ENCODE data around the gene RPS15A.
A peak's percentile ranks its signal among the peaks of the same experiment; 100 is the strongest.
"Not testable (repeated sequence)": the region's sequence is repeated elsewhere in the genome, so short reads cannot be mapped to it uniquely, and the experiment has no call there.

RPS15A gene

DNA sequence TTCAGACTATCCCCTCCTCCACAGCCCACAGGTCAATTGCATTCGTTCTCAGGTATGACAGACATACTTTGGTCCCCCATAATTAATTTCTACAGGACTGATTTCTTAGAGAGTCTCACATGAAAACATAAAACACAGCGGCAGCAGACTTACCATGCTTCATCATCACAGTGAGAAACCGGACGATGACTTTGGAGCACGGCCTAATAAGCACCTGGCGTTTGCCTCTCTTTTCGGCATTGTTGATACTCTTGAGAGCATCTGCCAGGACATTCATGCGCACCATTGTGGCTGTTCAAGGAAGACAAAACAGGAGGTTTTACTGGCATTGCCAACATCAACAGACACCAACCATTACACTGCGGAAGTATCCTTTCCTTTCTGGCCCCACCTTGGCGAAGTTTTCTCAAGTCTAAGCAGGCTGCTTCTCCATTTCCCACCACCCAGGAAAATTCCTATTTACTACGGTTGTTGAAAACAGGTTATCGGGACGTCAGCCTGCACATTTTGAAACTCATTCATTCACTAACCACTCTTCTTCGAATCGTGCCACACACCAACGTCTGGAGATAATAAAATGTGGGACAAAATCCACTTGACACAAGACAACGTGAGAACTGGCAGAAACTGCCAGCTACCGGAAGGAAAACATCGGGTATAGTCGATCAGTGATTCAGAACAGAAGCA lies 1.2 kb downstream of the RPS15A start:
- TF ChIP-seq POLR2AphosphoS5 (IDR thresholded peaks at IDR 0.05; ENCODE audit: borderline replicate concordance, low read depth, low read length) (no peak), EZH2 (IDR thresholded peaks at IDR 0.05) (no peak), FOXP2 (optimal IDR thresholded peaks at IDR 0.05; ENCODE audit: control extremely low read depth, extremely low read length, insufficient read depth) (no peak)
- Histone ChIP-seq H3K36me3 (ENCODE audit: insufficient read depth, low read length) (peaks cover 87% of the 10 kb centered on the region), H3K27ac (peak overlapping the region; percentile 94), H3K4me3 (peak overlapping the region; percentile 99), H3K9ac (ENCODE audit: insufficient read length) (peak overlapping the region; percentile 100), H3K9me3 (ENCODE audit: low read depth, low read length) (no peaks in the 10 kb centered on the region)
- DNase-seq (ENCODE audit: low read depth, low spot score): no peak

DNA sequence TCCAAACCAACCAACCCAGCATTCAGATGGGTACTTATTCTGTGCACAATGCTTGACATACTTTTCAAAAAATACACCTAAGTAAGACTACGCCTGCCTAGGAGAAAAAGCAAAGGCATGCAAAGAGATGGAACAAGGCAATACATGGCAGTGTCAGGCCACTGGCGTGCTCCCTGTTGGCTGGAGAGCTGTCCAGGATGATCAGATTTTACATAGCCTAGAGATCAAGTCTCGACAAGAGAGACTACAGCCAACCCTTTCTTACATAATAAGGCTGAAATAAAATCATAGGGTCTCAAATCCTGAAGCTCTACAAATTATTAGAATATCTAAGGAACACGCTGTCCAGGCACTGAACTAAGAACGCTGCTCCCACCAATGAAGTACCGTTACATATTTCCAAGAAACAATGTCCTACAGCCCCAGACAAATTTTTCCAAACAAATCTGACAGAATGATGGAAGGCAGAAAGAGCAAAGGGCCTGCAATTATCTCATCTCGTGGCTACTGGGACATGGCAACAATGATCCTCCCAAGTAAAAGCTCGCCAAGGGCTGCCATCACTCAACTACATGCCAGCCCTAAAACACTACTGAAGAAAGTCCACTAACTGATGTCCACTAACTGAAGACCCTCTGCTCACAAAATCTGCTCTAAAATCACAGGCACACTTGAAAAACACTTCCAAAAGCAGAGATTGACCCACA lies 5.1 kb downstream of the RPS15A start:
- H3K9ac ChIP-seq (ENCODE audit: insufficient read length): no peak overlapping the region

DNA sequence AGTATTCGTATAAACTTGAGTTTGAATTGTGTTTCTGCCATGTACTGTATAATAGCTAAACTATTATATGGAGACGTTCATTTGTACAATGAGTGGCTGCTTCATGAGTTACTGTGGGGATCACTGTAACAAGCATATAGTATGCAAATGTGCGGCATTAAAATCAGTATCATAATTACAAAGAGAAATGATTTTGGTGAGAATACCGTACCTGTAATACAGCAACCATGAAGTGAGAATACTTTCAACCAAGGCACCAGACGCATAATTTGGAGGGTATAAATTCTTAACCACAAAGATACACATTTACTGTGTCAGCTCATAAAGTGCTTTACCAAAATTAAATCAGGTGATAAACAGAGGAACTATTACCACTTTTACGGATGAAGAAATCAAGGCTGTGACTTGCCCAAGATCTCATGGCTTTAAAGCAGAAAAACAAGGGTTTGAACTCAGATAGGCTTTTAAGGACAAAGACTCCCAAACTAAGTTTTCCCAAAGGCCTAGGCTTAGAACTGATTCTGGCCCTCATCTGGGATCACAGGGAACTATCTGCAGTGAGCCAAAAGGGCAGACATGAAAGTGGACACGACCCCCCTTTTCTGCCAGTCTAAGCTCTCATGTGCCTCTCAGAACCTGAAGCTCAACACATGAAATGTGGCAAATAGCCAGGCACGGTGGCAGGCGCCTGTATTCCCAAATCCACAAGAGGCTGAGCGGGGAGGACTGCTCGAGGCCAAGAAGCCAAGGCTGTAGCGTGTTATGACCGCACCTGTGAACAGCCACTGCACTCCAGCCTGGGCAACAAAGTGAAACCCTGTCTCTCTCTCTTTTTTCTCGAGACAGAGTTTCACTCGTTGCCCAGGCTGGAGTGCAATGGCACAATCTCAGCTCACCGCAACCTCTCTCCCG lies 6.4 kb downstream of the RPS15A start:
- Histone ChIP-seq H3K36me3 (ENCODE audit: insufficient read depth, low read length) (peaks cover 64% of the 10 kb centered on the region), H3K4me3 (no peak overlapping the region), H3K9me3 (ENCODE audit: low read depth, low read length) (no peaks in the 10 kb centered on the region), H3K9ac (ENCODE audit: insufficient read length) (no peak overlapping the region), H3K27ac (peak overlapping the region; percentile 52)
- DNase-seq (ENCODE audit: low read depth, low spot score): no peak
- TF ChIP-seq POLR2AphosphoS5 (IDR thresholded peaks at IDR 0.05; ENCODE audit: borderline replicate concordance, low read depth, low read length): no peak

More for the DNA sequence above, 5.1 kb downstream of the RPS15A start:
- peaks cover 75% of the 10 kb centered on the region for H3K36me3 ChIP-seq (ENCODE audit: insufficient read depth, low read length)
- H3K27ac ChIP-seq: no peak overlapping the region
- DNase-seq (ENCODE audit: low read depth, low spot score): no peak
- no peak overlapping the region; the same call in 1 of the 2 replicates for H3K4me3 ChIP-seq
- no peak for TF ChIP-seq EZH2 (IDR thresholded peaks at IDR 0.05)
- no peak for TF ChIP-seq FOXP2 (optimal IDR thresholded peaks at IDR 0.05; ENCODE audit: control extremely low read depth, extremely low read length, insufficient read depth)
- TF ChIP-seq POLR2AphosphoS5 (IDR thresholded peaks at IDR 0.05; ENCODE audit: borderline replicate concordance, low read depth, low read length): no peak
- H3K9me3 ChIP-seq (ENCODE audit: low read depth, low read length): no peaks in the 10 kb centered on the region

DNA sequence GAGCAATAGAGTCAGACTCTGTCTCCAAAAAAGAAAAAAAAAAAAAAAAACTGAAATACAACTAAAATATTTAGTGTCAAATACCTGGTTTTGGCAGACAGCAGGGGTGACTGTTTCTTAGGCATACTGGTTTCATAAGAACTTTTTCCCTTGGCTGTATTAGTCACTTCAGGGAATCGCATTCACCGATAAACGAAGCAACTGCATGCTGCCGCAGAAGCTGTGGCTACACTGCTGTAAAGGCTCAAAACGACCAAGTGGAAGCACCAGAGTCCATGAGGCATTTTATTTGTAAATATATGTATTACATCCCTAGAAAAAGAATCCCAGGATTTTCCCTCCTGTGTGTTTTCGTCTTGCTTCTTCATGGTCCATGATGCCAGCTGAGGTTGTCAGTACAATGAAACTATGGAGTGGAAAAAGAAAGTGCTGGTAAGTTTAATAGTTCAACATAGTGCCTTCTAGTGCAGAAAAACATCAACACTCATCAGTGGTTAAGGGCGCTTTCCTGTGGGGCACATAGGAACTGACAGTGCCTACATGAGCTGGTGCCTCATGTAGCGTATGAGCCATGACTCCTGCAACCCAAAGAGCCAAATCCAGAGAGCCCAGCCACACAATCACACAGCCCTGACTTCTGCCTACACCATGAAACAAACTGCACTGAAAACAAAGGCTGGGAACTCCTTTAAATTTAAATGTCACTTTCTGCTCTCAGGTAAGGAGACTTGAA lies 7.3 kb downstream of the RPS15A start:
- Histone ChIP-seq H3K36me3 (ENCODE audit: insufficient read depth, low read length) (peaks cover 56% of the 10 kb centered on the region), H3K9me3 (ENCODE audit: low read depth, low read length) (no peaks in the 10 kb centered on the region), H3K9ac (ENCODE audit: insufficient read length) (no peak overlapping the region), H3K27ac (peak overlapping the region; percentile 52), H3K4me3 (no peak overlapping the region)
- no peak for TF ChIP-seq EZH2 (IDR thresholded peaks at IDR 0.05)
- DNase-seq (ENCODE audit: low read depth, low spot score): no peak

DNA sequence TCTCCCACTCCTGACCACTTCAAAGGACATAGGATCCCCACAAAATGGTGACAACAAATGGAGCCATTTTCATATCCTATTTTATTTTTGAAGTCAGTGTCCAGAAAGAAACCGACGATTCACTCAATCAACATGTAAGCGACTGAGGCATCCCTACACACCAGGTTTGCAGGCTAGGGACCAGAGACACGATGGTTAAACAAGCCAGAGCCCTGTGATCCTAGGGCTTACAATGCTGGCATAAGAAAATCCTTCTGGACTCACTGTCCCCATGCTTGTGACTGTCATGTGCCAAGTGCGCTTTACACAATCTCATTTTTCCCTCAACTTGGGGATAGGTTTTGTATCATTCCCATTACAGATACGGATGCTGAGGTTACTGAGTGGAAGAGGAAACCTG lies 8.9 kb downstream of the RPS15A start:
- peaks cover 39% of the 10 kb centered on the region for H3K36me3 ChIP-seq (ENCODE audit: insufficient read depth, low read length)
- H3K9me3 ChIP-seq (ENCODE audit: low read depth, low read length); DNase-seq (ENCODE audit: low read depth, low spot score); H3K4me3 ChIP-seq; H3K9ac ChIP-seq (ENCODE audit: insufficient read length); H3K27ac ChIP-seq: not testable (repeated sequence)

DNA sequence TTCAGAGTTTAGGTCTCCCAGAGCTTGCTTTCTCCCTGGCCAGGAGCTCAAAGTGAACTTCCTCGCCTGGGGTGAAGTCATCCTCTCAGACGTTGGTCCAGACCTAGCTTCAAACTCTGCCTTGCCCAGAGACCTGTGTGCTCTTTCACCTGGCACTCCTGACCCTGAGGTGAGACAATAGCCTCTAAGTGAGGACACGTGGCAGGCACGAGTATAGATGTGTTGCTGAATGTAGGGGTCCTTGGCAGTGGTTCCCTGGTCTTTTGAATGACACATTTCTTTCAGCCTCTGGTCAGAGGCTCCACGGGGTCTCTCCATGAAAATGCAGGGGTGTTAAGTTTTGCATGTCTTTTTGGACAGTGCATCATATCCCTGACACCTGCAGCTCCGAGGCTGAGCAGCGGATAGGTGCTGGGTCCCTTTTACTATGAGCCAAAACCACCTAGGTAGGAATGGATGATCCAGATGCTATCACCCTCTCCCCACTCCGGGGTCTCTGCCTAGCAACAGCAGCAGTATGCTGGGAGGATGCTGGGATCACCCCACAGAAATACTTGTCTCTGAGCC lies 9.6 kb downstream of the RPS15A start:
- DNase-seq (ENCODE audit: low read depth, low spot score); H3K4me3 ChIP-seq; H3K9ac ChIP-seq (ENCODE audit: insufficient read length); H3K9me3 ChIP-seq (ENCODE audit: low read depth, low read length); H3K27ac ChIP-seq: not testable (repeated sequence)
- H3K36me3 ChIP-seq (ENCODE audit: insufficient read depth, low read length): peaks cover 33% of the 10 kb centered on the region

DNA sequence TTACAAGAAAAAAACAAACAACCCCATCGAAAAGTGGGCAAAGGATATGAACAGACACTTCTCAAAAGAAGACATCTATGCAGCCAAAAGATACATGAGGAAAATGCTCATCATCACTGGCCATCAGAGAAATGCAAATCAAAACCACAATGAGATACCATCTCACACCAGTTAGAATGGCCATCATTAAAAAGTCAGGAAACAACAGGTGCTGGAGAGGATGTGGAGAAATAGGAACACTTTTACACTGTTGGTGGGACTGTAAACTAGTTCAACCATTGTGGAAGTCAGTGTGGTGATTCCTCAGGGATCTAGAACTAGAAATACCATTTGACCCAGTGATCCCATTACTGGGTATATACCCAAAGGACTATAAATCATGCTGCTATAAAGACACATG lies 12.5 kb downstream of the RPS15A start:
- H3K9ac ChIP-seq (ENCODE audit: insufficient read length); H3K36me3 ChIP-seq (ENCODE audit: insufficient read depth, low read length); H3K9me3 ChIP-seq (ENCODE audit: low read depth, low read length); H3K4me3 ChIP-seq; DNase-seq (ENCODE audit: low read depth, low spot score); H3K27ac ChIP-seq: not testable (repeated sequence)

DNA sequence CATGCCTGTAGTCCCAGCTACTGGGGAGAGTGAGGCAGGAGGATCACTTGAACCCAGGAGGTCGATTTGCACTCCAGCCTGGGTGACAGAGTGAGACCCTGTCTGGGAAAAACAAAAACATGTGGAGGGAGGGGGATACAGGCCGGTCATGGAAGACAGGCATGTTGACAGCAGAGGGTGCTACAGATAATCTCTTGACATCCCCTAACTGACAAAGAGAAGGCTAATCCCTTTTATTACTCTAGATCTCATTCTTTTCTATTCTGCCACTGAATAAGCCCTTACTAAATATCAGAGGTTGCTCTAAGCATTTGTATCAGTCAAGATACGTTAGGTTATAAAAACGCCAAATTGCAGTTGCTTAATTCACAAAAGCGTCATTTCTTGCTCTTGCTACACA lies 13.8 kb downstream of the RPS15A start:
- H3K4me3 ChIP-seq; H3K27ac ChIP-seq; H3K36me3 ChIP-seq (ENCODE audit: insufficient read depth, low read length); H3K9me3 ChIP-seq (ENCODE audit: low read depth, low read length); DNase-seq (ENCODE audit: low read depth, low spot score); H3K9ac ChIP-seq (ENCODE audit: insufficient read length): not testable (repeated sequence)

DNA sequence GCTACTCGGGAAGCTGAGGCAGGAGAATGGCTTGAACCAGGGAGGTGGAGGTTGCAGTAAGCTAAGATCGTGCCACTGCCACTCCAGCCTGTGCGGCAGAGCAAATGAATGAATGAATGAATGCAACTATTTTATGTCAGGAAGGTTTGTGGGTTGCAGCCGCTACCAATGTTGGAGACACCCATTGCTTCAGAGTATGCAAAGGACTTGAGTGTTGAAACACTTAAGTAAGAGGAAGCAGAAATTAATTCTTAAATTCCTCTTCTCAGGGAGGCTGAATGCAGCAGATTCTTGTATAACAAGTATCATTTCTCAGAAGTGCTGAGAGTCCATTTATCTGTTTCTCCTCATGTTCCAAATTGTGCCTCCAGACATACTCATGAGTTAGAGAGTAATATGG lies 15.5 kb downstream of the RPS15A start:
- not testable (repeated sequence) for H3K4me3 ChIP-seq; H3K9me3 ChIP-seq (ENCODE audit: low read depth, low read length); H3K9ac ChIP-seq (ENCODE audit: insufficient read length); DNase-seq (ENCODE audit: low read depth, low spot score); H3K36me3 ChIP-seq (ENCODE audit: insufficient read depth, low read length); H3K27ac ChIP-seq

DNA sequence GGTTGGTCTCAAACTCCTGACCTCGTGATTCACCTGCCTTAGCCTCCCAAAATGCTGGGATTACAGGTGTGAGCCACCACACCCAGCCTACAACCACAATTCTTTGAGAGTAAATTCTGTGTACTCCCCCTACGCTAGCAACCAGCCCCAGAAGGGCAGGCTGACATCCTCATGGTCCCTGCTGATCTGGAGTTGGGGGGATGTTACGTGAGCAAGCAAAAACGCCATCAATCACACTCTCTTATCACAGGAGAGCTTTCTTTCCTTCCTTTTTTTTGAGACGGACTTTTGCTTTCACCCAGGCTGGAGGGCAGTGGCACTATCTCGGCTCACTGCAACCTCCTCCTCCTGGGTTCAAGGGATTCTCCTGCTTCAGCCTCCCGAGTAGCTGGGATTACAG lies 18.0 kb downstream of the RPS15A start:
- not testable (repeated sequence) for H3K27ac ChIP-seq; H3K9ac ChIP-seq (ENCODE audit: insufficient read length); DNase-seq (ENCODE audit: low read depth, low spot score); H3K36me3 ChIP-seq (ENCODE audit: insufficient read depth, low read length); H3K4me3 ChIP-seq; H3K9me3 ChIP-seq (ENCODE audit: low read depth, low read length)

DNA sequence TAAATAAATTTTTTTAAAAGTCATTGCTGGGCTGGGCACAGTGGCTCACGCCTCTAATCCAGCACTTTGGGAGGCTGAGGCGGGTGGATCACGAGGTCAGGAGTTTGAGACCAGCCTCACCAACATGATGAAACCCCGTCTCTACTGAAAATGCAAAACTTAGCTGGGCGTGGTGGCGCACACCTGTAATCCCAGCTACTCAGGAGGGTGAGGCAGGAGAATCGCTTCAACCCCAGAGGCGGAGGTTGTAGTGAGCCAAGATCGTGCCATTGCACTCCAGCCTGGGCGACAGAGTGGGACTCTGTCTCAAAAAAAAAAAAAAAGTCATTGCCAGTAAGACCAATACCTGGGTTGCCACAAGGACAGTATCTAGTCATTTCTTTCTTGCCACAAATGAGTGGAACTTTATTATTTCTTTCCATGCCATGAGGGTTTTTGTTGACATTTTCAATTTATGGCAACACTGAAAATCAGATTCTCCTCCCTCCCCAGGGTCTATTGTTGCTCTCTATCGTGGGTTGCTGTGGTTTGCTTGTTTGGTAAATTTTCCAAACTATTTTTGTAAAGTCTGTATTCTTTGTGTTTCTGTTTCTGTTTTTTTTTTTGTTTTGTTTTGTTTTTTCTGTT lies 19.7 kb downstream of the RPS15A start:
- not testable (repeated sequence) for H3K4me3 ChIP-seq; H3K9ac ChIP-seq (ENCODE audit: insufficient read length); H3K36me3 ChIP-seq (ENCODE audit: insufficient read depth, low read length); H3K27ac ChIP-seq; H3K9me3 ChIP-seq (ENCODE audit: low read depth, low read length); DNase-seq (ENCODE audit: low read depth, low spot score)

DNA sequence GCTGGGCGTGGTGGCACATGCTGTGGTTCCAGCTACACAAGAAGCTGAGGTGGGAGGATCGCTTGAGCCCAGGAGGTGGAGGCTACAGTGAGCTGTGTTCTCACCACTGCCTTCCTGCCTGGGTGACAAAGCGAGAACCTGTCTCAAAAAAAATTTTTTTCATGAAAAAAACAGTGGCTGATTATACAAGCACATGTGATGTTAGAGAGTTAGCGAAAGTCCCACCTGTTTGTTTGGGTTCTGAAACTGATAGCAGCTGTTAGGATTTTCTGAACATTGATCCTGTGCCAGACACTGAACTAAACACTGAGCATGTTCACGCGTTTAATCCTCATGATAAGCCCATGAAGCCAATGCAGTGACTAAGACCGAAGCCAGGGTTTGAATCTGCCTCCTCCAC lies 22.9 kb downstream of the RPS15A start:
- H3K27ac ChIP-seq; H3K4me3 ChIP-seq; H3K9me3 ChIP-seq (ENCODE audit: low read depth, low read length); H3K36me3 ChIP-seq (ENCODE audit: insufficient read depth, low read length); DNase-seq (ENCODE audit: low read depth, low spot score); H3K9ac ChIP-seq (ENCODE audit: insufficient read length): not testable (repeated sequence)

Data from SK-N-MC (cell line).